GM18520 (cell line): ENCODE results near the gene ELAPOR1.

Experiments
- ATAC-seq: cut with Tn5 transposase; IDR thresholded peaks from one replicate; pipeline ENCODE4 v1.9.1; 2021; ENCODE audit not compliant: unreplicated experiment

ELAPOR1 gene, protein sequence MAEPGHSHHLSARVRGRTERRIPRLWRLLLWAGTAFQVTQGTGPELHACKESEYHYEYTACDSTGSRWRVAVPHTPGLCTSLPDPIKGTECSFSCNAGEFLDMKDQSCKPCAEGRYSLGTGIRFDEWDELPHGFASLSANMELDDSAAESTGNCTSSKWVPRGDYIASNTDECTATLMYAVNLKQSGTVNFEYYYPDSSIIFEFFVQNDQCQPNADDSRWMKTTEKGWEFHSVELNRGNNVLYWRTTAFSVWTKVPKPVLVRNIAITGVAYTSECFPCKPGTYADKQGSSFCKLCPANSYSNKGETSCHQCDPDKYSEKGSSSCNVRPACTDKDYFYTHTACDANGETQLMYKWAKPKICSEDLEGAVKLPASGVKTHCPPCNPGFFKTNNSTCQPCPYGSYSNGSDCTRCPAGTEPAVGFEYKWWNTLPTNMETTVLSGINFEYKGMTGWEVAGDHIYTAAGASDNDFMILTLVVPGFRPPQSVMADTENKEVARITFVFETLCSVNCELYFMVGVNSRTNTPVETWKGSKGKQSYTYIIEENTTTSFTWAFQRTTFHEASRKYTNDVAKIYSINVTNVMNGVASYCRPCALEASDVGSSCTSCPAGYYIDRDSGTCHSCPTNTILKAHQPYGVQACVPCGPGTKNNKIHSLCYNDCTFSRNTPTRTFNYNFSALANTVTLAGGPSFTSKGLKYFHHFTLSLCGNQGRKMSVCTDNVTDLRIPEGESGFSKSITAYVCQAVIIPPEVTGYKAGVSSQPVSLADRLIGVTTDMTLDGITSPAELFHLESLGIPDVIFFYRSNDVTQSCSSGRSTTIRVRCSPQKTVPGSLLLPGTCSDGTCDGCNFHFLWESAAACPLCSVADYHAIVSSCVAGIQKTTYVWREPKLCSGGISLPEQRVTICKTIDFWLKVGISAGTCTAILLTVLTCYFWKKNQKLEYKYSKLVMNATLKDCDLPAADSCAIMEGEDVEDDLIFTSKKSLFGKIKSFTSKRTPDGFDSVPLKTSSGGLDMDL

GRCh38 chr1:109113590-109114341 lies at the start of gene ELAPOR1:
TSS of gene ELAPOR1 (plus strand) at chr1:109114115. CDS start at chr1:109114184, 69 bp downstream.
- no peak for ATAC-seq

DNA sequence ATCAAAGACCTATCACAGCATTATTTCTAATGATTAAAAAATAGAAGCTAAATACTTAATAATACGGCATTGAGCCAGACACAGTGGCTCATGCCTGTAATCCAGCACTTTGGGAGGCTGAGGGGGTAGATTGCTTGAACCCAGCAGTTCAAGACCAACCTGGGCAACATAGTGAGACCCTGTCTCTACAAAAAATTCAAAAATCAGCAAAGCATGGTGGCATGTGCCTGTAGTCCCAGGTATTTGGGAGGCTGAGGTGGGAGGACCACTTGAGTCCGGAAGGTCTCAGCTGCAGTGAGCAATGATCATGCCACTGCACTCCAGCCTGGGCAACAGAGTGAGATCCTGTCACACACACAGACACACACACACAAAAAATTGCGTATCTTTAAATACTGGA lies 48.8 kb upstream of the ELAPOR1 start:
- ATAC-seq = no peak

- ATAC-seq = no peak
Measured at GRCh38 chr1:109067883-109068282, 46.0 kb upstream of the ELAPOR1 start.

- ATAC-seq = no peak
Measured at GRCh38 chr1:109069294-109069693, 44.6 kb upstream of the ELAPOR1 start.

DNA sequence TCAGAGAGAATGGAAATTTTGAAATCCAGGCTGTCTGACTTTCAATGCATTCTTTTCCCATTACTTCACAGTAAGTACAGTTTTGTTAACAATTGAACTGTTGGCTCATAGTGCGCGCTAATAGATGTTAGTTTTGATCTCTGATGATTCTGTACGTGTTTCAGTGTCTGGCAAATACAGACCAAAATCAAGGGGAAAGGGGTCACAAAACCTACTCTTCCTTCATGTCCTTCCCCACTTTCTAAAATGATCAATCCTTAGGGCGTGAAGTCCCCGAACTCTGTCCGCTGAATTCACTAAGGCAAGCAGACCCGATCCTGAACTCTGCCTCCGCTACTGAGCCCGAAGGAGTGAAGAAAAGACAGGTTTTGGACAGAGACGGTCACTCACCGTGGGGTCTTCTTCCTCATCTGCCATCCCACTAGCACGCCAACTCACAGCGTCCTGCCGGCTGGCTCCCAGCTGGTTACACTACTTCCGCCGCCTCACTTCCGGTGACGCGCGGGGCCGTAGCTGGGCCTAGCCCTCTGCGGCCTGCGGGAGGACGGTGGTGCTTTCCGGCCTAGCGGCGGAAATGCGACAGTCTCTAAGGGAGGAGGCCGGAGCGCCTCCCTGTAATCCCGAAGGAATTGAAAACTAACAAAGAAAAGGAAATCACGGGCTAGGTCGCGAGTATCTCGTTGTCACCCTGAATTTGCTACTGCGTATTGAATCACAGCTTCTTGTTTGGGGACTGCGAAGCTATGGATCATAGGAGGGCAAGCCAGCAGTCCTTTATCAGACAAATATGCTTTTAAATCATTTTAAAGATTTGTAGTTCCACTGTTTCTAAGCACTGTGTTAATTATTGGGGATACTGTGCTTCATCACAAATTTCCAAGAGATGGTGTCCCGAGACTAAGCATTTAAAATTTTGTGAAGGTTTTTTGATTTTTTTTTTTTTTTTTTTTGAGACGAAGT lies 38.1 kb upstream of the ELAPOR1 start, which contains the start of gene TAF13:
TAF13 (minus strand) TSS at position 473 of the 960 bp plus-strand sequence; CDS start at position 417, 56 bp downstream.
- peak; percentile 99 for ATAC-seq

DNA sequence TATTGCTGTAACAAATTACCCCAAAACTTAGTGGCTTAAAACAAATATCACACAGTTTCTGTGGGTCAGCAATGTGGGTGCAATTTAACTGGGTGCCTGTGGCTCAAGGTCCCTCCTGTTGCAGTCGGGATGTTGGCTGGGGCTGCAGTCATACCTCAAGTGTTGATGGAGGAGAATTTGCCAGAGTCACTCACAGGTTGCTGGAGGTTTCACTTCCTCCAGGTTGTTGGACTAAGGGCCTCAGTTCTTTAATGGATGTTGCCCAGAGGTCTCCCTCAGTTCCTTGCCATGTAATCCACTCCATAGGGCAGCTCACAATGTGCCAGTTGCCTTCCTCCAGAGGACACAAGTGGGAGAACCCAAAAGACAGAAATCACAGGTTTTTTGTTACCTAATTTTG lies 35.6 kb upstream of the ELAPOR1 start:
- ATAC-seq = no peak

DNA sequence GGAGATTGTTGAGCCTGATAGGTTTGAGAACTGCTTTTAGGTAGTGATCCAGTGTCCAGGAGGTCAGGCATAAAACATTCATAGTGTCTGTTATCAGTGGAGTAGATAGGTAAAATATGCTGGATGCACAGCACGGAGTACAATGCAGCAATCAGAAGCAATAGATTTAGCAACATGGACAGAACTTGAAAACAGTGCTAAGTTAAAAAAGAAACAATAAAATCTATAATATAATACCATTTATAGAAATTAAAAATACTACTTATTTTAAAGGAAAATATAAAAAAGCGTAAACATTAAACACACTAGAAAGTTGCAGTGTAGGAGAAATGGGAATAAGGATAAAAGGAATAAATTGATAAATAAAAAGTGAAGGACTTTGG lies 34.7 kb upstream of the ELAPOR1 start:
- ATAC-seq = no peak

- no peak for ATAC-seq
Measured at GRCh38 chr1:109080441-109081082, 33.4 kb upstream of the ELAPOR1 start.

DNA sequence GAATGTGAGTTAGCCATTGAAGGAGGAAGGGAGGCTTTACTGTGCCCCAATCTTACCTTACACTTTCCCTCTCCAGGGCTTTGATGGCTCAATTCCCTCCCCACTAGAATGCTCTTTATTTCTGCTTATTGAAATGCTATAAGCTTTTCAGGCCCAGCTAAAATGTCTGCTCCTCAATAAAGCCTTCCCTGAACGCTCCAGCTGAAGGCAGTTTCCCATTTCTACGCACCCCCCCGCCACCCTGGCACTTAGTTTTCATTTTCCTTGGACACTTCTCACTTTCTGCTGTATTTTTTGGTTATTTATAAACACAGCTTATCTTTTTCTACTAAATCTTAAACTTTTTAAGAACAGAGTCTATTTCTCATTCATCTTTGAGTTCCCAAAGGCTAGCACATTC lies 30.4 kb upstream of the ELAPOR1 start:
- no peak for ATAC-seq

GRCh38 chr1:109083923-109084322 lies 30.0 kb upstream of the ELAPOR1 start:
- ATAC-seq = no peak

GRCh38 chr1:109084563-109085517 lies 29.1 kb upstream of the ELAPOR1 start:
- ATAC-seq = no peak

DNA sequence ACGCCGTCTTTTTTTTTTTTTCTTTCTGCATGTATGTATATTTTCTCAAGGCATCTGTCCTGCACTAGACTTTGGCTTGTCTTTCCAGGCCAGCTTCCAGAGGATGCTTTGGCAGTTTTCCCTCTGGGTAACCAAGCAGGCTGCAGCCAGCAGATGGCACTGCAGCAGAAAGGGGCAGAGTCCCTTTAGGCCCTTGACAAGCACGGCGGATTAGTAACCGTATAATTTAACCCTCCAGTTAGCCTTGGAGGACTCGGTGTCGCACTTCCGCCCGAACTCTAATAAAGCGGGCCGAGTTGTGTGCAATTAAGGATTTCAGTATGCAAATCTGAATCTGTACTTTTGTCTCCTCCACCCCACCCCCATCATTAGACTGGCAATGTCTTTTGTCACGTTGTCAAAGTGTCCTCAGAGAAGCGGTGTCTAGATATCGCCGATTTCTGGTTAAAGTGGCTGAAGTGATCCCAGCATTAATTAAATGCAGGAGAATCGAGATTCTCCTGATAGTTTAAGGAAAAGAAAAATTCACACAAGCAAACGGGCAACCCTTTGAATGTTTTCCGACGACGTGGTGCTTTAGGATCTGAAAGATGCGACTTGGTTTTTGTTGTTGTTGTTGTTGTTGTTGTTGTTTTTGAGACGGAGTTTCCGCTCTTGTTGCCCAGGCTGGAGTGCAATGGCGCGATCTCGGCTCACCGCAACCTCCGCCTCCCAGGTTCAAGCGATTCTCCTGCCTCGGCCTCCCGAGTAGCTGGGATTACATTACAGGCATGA lies 24.5 kb upstream of the ELAPOR1 start:
- ATAC-seq = no peak

- peak; percentile 85 for ATAC-seq
Measured at GRCh38 chr1:109090196-109091077, 23.5 kb upstream of the ELAPOR1 start, which contains the start of gene TMEM167B. TSS of gene TMEM167B (plus strand) at chr1:109090764. CDS start at chr1:109090873, 109 bp downstream.

DNA sequence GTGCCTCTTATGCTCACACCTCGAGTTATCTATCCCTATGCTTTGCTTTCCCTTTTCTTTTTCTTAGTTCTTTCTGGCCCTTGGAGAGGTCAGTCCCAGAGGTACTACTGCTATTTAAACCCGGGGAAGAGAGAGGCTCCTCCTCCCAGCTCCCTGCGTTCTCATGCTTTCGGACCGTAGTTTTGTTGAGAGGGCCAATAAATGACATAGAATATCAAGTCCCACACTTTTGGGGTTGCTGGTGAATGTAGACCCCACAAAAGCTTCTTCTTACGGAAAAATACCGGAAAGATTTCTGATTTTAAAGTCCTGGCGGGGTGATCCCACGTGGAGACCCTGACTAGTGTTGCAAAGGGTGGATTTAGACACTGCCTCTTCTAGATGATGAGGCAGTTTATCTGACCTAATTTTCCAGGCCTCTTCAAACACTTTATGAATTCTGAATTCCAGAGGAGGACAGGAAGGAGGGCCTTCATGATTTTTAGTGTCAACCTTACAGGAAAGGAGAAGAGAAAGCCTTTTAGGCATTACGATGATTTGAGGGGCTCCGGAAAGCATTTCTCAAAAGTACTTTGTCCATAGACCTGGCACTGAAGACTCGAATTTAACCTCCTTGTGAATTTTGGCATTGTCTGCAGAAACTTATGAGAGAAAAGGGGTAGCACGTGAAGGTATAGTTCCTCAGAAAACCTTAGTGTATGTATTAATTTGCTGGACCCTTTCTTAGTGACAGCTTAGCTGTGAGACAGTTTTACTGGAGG lies 22.7 kb upstream of the ELAPOR1 start:
- peak; percentile 14 for ATAC-seq

DNA sequence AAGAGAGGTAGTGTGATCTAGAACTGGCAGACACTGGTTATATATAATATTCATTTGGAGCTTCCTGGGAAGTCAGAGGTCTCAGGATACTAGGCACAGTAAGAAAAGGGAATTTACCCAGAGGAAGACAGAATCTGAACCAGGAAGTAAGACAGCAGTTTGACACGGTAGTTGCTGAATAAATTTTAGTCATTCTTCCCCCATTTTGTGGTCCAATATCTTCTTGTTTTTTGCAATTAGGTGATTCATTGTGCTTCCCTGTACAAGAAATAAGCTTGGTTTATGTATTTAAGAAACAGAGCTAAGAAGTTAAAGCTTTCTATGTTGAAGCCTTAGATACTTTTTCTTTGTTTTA lies 22.1 kb upstream of the ELAPOR1 start:
- no peak for ATAC-seq

DNA sequence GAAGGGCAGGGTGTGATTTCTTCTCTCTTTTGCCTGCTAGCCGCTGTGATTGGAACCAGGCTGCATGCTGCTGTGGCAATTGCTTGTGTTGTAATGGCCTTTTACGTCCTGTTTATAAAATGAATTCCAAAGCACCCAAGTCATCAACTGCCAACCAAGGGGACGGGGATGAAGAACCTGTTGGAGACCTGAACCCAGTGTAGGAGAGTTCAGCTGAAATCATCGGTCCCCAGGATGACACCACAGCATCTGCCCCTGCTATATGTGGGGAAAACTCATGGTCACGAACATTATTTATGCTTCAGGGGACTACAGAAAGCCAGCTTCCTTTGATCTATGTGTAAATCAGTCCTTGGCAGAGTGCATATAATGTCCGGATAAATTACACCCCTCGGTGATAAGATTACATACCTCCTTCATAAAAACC lies 19.5 kb upstream of the ELAPOR1 start:
- no peak for ATAC-seq
